Measurements from ENCODE around the gene TCP10L.
A peak's percentile ranks its signal among the peaks of the same experiment; 100 is the strongest.
"Not testable (repeated sequence)": the region's sequence is repeated elsewhere in the genome, so short reads cannot be mapped to it uniquely, and the experiment has no call there.

TCP10L gene

DNA sequence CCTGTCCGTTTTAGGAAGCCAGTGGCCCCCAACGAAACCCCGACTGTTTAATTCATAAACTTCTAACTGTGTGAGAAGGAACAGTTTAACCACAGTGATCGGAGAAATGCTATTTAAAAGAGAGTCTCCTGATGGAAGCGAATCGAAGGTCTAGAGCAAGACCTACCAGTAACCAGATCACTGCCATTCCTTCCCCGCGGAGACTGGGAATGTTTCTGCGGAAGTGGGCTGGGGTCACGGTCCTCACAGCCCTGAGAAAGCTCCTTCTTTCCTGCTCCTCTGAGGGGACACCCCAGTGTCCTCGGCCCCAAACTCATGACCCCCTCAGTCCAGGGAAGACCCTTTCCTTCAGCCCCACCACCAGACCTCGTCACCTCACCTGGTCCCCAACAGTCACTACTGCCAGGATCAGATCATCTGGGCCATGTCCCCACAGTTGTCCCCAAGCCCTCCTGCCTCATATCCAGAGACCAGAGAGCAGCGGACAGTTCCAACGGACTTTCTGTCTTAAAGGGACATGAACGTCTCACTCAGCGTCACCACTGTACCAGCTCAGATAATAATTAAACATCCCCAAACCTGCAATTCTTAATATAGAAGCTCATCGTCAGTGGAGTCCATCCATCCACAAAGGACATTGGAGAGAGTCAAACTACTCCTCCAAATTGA, at the start of gene TCP10L:
Gene TCP10L (minus strand): TSS at position 482 of the 669 bp plus-strand sequence. CDS start 1,219 bp downstream, outside the sequence.
- no peak for DNase-seq (ENCODE audit: low read depth)

DNA sequence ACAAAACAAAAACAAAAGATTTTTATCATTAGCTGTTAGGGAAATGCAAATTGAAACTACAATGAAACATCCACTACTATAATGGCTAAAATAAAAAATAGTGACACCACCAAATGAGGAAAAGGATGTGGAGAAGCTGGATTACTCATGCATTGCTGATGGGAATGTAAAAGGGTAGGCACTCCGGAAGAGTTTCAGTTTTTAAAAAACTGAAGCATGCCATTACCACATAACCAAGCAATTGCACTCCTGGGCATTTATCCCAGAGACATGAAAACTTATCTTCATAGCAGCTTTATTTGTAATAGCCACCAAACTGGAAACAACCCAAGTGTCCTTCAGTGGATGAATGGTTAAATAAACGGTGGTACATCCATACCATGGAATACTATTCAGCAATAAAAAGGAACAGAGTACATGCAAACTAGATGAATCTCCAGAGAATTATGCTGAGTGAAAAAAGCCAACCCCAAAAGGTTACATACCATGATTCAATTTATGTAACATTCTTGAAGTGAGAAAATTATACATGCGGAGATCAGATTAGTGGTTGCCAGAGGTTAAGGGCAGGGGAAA, 41.4 kb upstream of the TCP10L start:
- peak; percentile 77 for DNase-seq (ENCODE audit: low read depth)

GRCh38 chr21:32618218-32618617, 32.9 kb upstream of the TCP10L start:
- DNase-seq (ENCODE audit: low read depth): not testable (repeated sequence)

GRCh38 chr21:32613436-32614043, 28.2 kb upstream of the TCP10L start:
- no peak for DNase-seq (ENCODE audit: low read depth)

DNA sequence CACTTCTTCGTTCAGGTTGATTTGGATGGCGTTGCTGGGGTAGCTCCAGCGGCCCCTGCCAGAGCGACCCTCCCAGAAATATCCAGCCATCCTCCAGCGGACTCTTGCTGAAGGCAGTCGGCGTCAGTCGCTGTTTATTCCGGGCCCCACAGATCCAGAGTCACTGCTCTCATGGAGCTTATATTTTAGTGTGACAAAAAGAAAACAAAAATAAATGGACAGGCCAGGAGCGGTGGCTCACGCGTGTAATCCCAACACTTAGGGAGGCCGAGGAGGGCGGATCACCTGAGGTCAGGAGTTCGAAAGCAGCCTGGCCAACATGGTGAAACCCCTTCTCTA, 27.6 kb upstream of the TCP10L start:
- DNase-seq (ENCODE audit: low read depth): no peak

- DNase-seq (ENCODE audit: low read depth): peak; percentile 89
Measured at GRCh38 chr21:32612075-32612998, 27.0 kb upstream of the TCP10L start, which contains the start of gene CFAP298. Gene CFAP298 (minus strand): TSS chr21:32612377. CDS start chr21:32612243, 134 bp downstream.

DNA sequence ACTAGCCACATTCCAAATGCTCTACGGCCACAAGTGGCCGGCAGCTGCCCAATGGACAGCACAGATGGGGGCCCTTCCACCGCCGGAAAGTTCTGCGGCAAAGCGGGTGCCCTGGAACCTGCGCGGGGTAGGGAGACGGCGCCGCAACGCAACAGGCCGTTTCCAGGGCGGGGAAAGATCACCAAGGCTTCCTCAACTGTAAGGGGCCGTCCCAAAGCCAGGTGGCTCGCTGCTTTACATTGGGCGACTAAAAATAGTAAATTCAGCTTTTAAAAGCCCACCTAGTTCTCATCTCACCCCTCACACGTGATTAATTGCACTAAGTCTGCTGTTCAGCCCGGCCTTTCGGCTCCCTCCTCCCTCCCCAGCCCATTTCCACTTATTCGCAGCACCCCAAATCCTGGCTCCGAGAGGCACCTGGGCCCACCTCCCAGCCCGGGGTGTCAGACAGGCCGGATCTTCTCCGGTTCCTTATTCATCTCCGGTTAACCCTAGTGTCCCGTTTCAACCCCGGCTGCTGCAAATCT, 26.2 kb upstream of the TCP10L start:
- DNase-seq (ENCODE audit: low read depth): no peak

DNA sequence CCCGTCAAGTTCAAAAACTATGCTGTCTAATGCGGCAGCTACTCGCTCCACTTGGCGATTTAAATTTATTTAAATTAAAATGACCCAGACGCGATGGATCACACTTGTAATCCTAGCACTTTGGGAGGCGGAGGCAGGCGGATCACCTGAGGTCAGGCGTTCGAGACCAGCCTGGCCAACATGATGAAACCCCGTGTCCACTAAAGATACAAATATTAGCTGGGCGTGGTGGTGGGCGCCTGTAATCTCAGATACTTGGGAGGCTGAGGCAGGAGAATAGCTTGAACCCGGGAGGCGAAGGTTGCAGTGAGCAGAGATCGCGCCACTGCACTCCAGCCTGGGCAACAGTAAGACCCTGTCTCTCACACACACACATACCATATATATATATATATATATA, 25.6 kb upstream of the TCP10L start:
- not testable (repeated sequence) for DNase-seq (ENCODE audit: low read depth)

- no peak for DNase-seq (ENCODE audit: low read depth)
Measured at GRCh38 chr21:32608851-32609250, 23.5 kb upstream of the TCP10L start.

DNA sequence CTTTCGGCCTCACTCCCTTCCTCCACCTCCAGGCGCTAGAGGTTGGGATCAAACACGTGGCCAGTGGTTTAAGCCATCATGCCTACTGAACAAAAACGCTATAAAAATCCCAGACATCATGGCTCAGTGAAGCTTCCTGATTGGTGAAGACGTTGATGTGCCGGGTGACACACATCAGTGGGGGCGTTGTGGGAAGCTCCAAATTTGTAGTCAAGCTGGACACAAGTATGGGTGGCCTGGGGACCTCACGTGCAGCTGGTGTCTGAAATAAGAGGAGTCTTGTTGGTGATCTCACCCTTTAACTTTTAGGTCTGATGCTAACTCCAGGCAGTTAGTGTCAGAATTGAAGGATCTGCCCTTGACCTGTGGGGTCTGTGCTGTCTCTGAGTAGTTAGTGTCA, 20.1 kb upstream of the TCP10L start:
- no peak for DNase-seq (ENCODE audit: low read depth)

GRCh38 chr21:32604464-32604863, 19.1 kb upstream of the TCP10L start:
- no peak for DNase-seq (ENCODE audit: low read depth)

- no peak for DNase-seq (ENCODE audit: low read depth)
Measured at GRCh38 chr21:32603131-32603530, 17.8 kb upstream of the TCP10L start.

- DNase-seq (ENCODE audit: low read depth): no peak
Measured at GRCh38 chr21:32602099-32602498, 16.8 kb upstream of the TCP10L start.

GRCh38 chr21:32599526-32599925, 14.2 kb upstream of the TCP10L start:
- no peak for DNase-seq (ENCODE audit: low read depth)

DNA sequence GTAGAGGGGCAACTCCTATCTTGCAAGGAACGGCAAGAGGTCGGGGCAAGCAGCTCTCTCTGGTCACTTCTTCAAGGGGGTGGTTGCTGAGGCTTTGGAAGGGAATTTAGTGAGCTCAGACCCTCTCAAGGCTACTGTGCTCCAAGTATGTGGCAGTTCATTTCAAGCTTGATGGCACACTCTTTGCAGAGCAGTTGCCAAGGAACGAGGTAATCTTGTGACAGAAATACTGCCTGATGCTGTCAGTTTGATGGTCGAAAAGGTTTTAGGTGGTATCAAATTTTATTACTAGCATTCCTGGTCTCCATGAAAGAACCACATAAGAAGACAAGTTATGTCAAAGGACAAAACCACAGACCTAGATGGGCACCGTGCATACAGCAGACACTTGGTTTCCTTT, 13.8 kb upstream of the TCP10L start:
- DNase-seq (ENCODE audit: low read depth): no peak

DNA sequence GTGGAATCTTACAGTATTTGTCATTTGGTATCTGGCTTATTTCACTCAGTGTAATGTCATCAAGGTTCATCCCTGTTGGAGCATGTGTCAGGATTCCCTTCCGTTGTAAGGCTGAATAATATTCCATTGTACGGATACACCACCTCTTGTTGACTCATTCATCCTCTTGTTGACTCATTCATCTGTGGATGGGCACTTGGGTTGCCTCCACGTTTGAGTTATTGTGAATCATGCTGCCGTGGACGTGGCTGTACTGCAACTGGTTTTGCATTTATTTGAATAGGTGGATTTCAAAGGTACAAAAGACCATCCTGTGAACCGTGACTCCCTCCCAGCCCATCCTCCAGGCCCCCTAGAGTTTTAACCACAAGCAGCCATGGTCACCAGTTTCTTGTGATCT, 11.9 kb upstream of the TCP10L start:
- DNase-seq (ENCODE audit: low read depth): peak; percentile 79

DNA sequence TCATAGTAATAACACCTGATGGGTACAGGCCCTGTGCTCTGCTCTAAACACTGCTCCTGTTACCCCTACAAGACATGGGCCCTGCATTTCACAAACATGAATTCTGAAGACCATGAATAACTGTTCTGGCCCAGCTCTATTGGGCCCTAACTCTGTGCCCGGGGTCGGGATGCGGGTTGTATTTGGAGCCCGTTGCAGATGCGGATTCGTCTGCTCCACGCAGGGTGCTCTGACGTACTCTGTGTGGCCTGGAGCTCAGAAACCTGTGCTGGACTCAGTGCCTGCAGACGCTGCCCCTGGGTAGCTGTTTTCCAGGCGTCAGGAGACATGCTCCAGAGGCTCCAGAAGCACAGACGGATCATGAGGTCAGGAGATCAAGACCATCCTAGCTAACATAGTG, 10.1 kb upstream of the TCP10L start:
- DNase-seq (ENCODE audit: low read depth): no peak

GRCh38 chr21:32593690-32594089, 8.4 kb upstream of the TCP10L start:
- no peak for DNase-seq (ENCODE audit: low read depth)

- DNase-seq (ENCODE audit: low read depth): no peak
Measured at GRCh38 chr21:32592929-32593502, 7.7 kb upstream of the TCP10L start.

GRCh38 chr21:32590130-32590529, 4.8 kb upstream of the TCP10L start:
- no peak for DNase-seq (ENCODE audit: low read depth)

GRCh38 chr21:32587651-32588050, 2.3 kb upstream of the TCP10L start:
- no peak for DNase-seq (ENCODE audit: low read depth)

DNA sequence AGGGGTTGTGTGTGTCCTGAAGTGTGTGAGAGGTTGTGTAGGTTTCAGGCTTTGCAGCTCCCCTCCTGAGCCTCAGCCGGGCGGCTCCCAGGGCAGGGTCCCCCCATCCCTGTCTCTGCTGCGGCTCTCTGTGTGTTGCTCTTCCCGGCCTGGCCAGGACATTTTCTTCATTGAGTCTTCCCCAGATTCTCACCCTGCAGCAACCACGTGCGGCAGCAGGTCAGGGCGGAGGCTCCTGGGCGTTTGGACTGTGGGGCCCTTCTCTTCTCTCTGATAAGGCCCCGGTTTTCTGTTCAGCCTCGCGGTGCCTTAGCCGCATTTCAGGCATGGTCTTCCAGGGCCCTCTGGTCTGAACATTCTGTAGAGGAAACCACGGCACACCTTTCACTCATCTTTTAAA, 1.8 kb upstream of the TCP10L start:
- DNase-seq (ENCODE audit: low read depth): no peak
